Measurements from ENCODE around the gene RECQL5.

Gene RECQL5

DNA sequence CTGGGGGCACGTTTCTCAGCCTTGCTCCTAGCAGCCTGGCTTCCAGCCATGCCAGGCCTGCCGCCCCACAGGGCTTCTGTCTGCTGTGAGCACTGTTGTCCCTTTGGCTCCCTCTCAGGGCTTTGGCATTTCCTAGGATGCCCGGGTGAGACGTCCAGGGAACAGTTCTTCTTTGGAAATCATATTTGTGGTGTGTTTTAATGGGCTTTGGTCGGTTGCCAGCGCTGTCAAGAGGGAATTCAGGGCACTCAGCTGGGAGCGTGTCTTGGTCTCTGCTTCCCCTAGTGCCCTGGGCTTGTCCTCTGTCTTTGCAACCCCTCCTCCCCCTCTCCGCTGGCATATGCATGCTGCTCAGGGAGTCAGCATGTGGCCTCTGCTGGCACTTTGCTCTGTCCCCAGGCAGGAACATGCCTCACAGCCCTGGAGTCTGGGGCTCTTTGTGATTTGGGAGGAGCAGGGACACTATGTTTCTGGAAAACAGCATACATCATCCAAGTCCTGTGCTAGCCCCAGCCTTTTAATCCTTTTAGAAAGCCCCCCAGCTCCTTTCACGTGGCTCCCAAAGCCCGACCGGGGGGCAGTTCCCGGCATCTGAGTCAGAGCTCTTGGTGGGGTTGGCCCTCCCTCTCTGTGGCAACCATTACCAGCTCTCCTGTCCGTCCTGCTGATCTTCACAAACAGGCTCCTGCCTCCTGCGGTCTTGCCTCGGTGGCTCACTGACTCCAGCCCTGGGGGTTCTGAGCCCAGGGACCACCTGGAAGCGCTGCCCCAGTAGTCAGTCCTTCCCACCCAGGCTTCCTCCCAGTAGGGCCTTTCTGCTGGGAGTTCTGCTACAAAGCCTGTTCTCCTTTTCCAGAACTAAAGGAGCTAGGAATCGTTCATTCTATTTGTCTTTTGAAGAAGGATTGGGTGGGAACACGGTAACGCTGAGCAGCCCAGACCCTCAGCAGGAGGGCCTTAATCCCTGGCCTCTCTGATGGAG is 26.8 kb upstream of the RECQL5 start:
- DNase-seq (ENCODE audit: insufficient read length, low spot score) = no peak
- TF ChIP-seq, protein P1, sequence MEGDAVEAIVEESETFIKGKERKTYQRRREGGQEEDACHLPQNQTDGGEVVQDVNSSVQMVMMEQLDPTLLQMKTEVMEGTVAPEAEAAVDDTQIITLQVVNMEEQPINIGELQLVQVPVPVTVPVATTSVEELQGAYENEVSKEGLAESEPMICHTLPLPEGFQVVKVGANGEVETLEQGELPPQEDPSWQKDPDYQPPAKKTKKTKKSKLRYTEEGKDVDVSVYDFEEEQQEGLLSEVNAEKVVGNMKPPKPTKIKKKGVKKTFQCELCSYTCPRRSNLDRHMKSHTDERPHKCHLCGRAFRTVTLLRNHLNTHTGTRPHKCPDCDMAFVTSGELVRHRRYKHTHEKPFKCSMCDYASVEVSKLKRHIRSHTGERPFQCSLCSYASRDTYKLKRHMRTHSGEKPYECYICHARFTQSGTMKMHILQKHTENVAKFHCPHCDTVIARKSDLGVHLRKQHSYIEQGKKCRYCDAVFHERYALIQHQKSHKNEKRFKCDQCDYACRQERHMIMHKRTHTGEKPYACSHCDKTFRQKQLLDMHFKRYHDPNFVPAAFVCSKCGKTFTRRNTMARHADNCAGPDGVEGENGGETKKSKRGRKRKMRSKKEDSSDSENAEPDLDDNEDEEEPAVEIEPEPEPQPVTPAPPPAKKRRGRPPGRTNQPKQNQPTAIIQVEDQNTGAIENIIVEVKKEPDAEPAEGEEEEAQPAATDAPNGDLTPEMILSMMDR (IDR thresholded peaks at IDR 0.05; ENCODE audit: insufficient read depth, missing control alignments) = no peak
- FAIRE-seq = no peak

GRCh38 chr17:75692976-75693375 is 26.0 kb upstream of the RECQL5 start:
- TF ChIP-seq, protein P1 (IDR thresholded peaks at IDR 0.05; ENCODE audit: insufficient read depth, missing control alignments) = no peak
- DNase-seq (ENCODE audit: insufficient read length, low spot score) (no peak), FAIRE-seq (no peak)

- no peak for DNase-seq (ENCODE audit: insufficient read length, low spot score)
- FAIRE-seq = no peak
- TF ChIP-seq, protein P1 (IDR thresholded peaks at IDR 0.05; ENCODE audit: insufficient read depth, missing control alignments) = no peak
These were observed 25.1 kb upstream of the RECQL5 start for GRCh38 chr17:75691801-75692626.

- TF ChIP-seq, protein P1 (IDR thresholded peaks at IDR 0.05; ENCODE audit: insufficient read depth, missing control alignments) = no peak
- no peak for DNase-seq (ENCODE audit: insufficient read length, low spot score)
- no peak for FAIRE-seq
These were observed 24.4 kb upstream of the RECQL5 start for GRCh38 chr17:75691371-75691791.

DNA sequence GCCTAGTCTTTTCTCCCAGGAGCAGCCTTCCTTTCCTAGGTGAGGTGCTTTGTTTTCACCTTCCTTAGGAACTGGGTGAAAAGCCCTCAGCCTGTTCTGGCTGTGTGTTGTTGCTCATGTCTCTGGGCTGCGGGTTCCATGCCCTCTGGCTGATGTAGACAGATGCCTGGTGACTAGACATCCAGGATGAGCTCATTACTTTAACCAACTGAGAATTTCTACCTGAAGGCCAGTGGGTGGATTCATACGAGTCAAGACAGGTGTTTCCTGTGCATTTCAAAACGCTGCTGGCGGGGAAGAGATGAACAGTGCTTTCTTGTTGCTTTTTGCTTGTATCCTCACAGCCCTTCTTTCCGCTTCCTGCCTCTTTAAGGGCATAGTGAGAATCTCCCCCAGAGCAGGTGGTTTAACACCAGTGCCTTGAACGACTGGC is 22.5 kb upstream of the RECQL5 start:
- FAIRE-seq (no peak), DNase-seq (ENCODE audit: insufficient read length, low spot score) (no peak)
- TF ChIP-seq, protein P1 (IDR thresholded peaks at IDR 0.05; ENCODE audit: insufficient read depth, missing control alignments) = no peak

GRCh38 chr17:75688209-75688825 is 21.4 kb upstream of the RECQL5 start:
- FAIRE-seq (no peak), DNase-seq (ENCODE audit: insufficient read length, low spot score) (no peak)
- TF ChIP-seq, protein P1 (IDR thresholded peaks at IDR 0.05; ENCODE audit: insufficient read depth, missing control alignments) = no peak

All from D721Med (cell line).